Ishikawa (cell line): ENCODE measurements around the gene SOX1.

ENCODE experiments used
- CEBPB ChIP-seq: IDR thresholded peaks from 2 replicates; pipeline ENCODE4 v1.6.1; 2012
- EGR1 ChIP-seq: IDR thresholded peaks from 2 replicates; pipeline ENCODE4 v1.6.1; 2012
- EP300 ChIP-seq: IDR thresholded peaks from 2 replicates; pipeline ENCODE4 v1.6.1; 2012; ENCODE audit warnings: borderline replicate concordance
- FOXM1 ChIP-seq: IDR thresholded peaks from 2 replicates; pipeline ENCODE4 v1.6.1; 2012; ENCODE audit warnings: low read depth, borderline replicate concordance
- TAF1 ChIP-seq: IDR thresholded peaks from 2 replicates; pipeline ENCODE4 v1.6.1; 2012; ENCODE audit warnings: low read depth, mild to moderate bottlenecking
- TEAD4 ChIP-seq: IDR thresholded peaks from 2 replicates; pipeline ENCODE4 v1.6.1; 2012
- USF1 ChIP-seq: IDR thresholded peaks from 2 replicates; pipeline ENCODE4 v1.6.1; 2012
- YY1 ChIP-seq: IDR thresholded peaks from 2 replicates; pipeline ENCODE4 v1.6.1; 2012; ENCODE audit warnings: low read depth
- ZBTB7A ChIP-seq: IDR thresholded peaks from 2 replicates; pipeline ENCODE4 v1.6.1; 2012; ENCODE audit warnings: low read depth
- TF ChIP-seq, protein P1 (sequence below): IDR thresholded peaks from 2 replicates; pipeline ENCODE4 v1.6.1; 2012; ENCODE audit warnings: low read depth, mild to moderate bottlenecking
- TF ChIP-seq, protein P2 (sequence below): IDR thresholded peaks from 2 replicates; pipeline ENCODE4 v1.6.1; 2012

DNA sequence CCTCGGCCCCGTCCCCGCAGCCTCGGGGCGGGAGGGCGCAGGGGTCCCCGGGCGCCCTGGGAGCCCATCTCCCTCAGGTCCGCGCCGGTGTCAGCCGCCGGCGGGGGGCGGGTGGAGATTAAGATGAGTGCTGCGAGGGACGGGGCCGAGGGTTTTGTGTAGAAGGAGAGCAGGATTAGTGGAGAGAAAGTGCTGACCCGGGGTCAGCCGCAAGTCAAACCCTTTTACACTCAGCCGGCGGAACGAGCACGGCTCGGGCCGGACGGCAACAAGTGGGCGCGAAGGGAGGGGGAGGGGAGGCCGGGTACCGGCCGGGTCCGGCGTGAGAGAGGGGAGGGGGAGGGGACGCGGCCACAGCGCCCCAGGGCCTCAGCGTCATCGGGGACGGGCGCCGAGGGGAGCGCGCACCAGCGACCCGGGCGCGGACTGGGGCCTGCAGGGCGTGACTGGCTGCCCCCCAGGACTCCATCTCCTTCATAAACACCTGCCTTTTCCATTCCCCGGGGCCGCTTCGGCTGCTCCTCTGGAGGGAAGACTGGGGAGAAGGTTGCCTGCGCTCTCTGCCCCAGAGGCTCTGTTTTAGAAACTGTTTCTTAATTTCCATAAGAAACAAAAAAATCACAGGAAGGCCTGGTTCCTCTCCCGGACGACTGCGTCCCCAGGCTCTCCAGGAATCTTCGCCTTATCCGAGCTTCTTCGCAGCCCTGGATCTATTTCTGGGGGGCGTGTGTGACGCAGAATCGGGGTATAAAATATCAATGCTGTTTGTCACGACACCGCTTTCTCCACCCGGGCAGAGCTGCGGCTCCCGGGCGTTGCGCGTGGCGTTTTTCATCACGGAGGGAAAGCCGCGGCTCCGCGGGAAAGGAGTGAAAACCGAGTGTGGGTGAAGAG lies 6.5 kb downstream of the SOX1 start:
- no peak for TF ChIP-seq CEBPB
- TF ChIP-seq TAF1: no peak
- no peak for TF ChIP-seq EP300
- no peak for TF ChIP-seq ZBTB7A
- no peak for TF ChIP-seq FOXM1
- no peak for TF ChIP-seq EGR1
- no peak for TF ChIP-seq YY1
- TF ChIP-seq TEAD4: no peak
- TF ChIP-seq, protein P1, sequence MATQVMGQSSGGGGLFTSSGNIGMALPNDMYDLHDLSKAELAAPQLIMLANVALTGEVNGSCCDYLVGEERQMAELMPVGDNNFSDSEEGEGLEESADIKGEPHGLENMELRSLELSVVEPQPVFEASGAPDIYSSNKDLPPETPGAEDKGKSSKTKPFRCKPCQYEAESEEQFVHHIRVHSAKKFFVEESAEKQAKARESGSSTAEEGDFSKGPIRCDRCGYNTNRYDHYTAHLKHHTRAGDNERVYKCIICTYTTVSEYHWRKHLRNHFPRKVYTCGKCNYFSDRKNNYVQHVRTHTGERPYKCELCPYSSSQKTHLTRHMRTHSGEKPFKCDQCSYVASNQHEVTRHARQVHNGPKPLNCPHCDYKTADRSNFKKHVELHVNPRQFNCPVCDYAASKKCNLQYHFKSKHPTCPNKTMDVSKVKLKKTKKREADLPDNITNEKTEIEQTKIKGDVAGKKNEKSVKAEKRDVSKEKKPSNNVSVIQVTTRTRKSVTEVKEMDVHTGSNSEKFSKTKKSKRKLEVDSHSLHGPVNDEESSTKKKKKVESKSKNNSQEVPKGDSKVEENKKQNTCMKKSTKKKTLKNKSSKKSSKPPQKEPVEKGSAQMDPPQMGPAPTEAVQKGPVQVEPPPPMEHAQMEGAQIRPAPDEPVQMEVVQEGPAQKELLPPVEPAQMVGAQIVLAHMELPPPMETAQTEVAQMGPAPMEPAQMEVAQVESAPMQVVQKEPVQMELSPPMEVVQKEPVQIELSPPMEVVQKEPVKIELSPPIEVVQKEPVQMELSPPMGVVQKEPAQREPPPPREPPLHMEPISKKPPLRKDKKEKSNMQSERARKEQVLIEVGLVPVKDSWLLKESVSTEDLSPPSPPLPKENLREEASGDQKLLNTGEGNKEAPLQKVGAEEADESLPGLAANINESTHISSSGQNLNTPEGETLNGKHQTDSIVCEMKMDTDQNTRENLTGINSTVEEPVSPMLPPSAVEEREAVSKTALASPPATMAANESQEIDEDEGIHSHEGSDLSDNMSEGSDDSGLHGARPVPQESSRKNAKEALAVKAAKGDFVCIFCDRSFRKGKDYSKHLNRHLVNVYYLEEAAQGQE: no peak
- TF ChIP-seq, protein P2, sequence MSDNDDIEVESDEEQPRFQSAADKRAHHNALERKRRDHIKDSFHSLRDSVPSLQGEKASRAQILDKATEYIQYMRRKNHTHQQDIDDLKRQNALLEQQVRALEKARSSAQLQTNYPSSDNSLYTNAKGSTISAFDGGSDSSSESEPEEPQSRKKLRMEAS: no peak
- no peak for TF ChIP-seq USF1
